ENCODE measurements around the gene IRS2. TPM values are rescaled to one million over a fixed set of nuclear protein-coding genes. Genes with fewer than 3 reads are reported as not detected.

Gene IRS2
- total RNA-seq, 1 experiment from 2014 or later: 5.9 TPM

GRCh38 chr13:109740721-109741120 lies 45.7 kb downstream of the IRS2 start:
- intact Hi-C loops (cut with micrococcal nuclease; ENCODE audit: unreplicated experiment): no loop called here

DNA sequence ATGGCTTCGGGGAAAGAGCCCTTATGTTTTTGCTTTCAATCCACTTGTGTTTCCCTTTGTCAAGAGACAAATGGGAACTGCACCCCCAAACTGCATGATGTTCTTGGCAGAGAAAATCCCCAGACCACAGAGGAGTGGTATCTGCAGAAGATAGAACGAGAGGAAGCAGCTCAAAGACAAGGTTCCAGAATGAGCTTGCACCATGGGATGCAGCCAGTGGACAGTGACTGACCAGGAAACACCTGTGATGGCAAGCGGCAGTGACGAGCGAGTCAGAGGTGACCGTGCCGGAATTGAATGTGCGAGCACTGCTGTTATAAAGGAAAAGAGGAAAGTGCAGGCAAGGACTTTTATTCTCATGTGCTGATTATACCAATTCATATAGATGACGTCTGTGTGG lies 46.3 kb downstream of the IRS2 start:
- no TSS peak for BruUV-seq (replicated peaks)
- no peak for TF ChIP-seq CTCF (IDR thresholded peaks at IDR 0.05)
- TF ChIP-seq SIN3A (IDR thresholded peaks at IDR 0.05; ENCODE audit: borderline replicate concordance, insufficient read depth, low read depth, low read length): no peak
- Histone ChIP-seq H3K27me3 (ENCODE audit: control insufficient read depth, insufficient read depth, low read length) (no peaks in the 10 kb centered on the region), H3K9me3 (ENCODE audit: control insufficient read depth, insufficient read depth, low read depth, low read length) (no peaks in the 10 kb centered on the region), H3K36me3 (ENCODE audit: control insufficient read depth, insufficient read depth, low read length) (no peaks in the 10 kb centered on the region), H3K4me1 (ENCODE audit: control insufficient read depth, insufficient read depth, low read length) (peaks cover 5% of the 10 kb centered on the region), H3K27ac (ENCODE audit: low read length) (no peak overlapping the region), H3K4me3 (ENCODE audit: low read depth in 2 of 2, low read length in 2 of 2) (no peak overlapping the region)
- ChIA-PET CTCF (no interaction called here), POLR2A (no interaction called here)
- ATAC-seq (no peak), DNase-seq (ENCODE audit: low read depth, low spot score) (no peak)
- intact Hi-C loops (cut with micrococcal nuclease; ENCODE audit: unreplicated experiment): no loop called here
- in situ Hi-C loops (cut with HindIII; ENCODE audit: low pct_unique_long_range_greater_than_20kb, low sequenced_read_pairs): no loop called here

More at GRCh38 chr13:109740721-109741120, 45.7 kb downstream of the IRS2 start:
- ChIA-PET CTCF (no interaction called here), POLR2A (no interaction called here)
- DNase-seq (ENCODE audit: low read depth, low spot score) (no peak), ATAC-seq (no peak)
- Histone ChIP-seq H3K27me3 (ENCODE audit: control insufficient read depth, insufficient read depth, low read length) (no peaks in the 10 kb centered on the region), H3K27ac (ENCODE audit: low read length) (no peak overlapping the region), H3K36me3 (ENCODE audit: control insufficient read depth, insufficient read depth, low read length) (no peaks in the 10 kb centered on the region), H3K9me3 (ENCODE audit: control insufficient read depth, insufficient read depth, low read depth, low read length) (no peaks in the 10 kb centered on the region), H3K4me3 (ENCODE audit: low read depth in 2 of 2, low read length in 2 of 2) (no peak overlapping the region), H3K4me1 (ENCODE audit: control insufficient read depth, insufficient read depth, low read length) (peaks cover 5% of the 10 kb centered on the region)
- TF ChIP-seq CTCF (IDR thresholded peaks at IDR 0.05) (no peak), SIN3A (IDR thresholded peaks at IDR 0.05; ENCODE audit: borderline replicate concordance, insufficient read depth, low read depth, low read length) (no peak), TCF7L2 (IDR thresholded peaks at IDR 0.05; ENCODE audit: low read depth, low read length) (no peak), POLR2AphosphoS5 (IDR thresholded peaks at IDR 0.05; ENCODE audit: low read depth, low read length) (no peak)
- TF ChIP-seq, protein P1, sequence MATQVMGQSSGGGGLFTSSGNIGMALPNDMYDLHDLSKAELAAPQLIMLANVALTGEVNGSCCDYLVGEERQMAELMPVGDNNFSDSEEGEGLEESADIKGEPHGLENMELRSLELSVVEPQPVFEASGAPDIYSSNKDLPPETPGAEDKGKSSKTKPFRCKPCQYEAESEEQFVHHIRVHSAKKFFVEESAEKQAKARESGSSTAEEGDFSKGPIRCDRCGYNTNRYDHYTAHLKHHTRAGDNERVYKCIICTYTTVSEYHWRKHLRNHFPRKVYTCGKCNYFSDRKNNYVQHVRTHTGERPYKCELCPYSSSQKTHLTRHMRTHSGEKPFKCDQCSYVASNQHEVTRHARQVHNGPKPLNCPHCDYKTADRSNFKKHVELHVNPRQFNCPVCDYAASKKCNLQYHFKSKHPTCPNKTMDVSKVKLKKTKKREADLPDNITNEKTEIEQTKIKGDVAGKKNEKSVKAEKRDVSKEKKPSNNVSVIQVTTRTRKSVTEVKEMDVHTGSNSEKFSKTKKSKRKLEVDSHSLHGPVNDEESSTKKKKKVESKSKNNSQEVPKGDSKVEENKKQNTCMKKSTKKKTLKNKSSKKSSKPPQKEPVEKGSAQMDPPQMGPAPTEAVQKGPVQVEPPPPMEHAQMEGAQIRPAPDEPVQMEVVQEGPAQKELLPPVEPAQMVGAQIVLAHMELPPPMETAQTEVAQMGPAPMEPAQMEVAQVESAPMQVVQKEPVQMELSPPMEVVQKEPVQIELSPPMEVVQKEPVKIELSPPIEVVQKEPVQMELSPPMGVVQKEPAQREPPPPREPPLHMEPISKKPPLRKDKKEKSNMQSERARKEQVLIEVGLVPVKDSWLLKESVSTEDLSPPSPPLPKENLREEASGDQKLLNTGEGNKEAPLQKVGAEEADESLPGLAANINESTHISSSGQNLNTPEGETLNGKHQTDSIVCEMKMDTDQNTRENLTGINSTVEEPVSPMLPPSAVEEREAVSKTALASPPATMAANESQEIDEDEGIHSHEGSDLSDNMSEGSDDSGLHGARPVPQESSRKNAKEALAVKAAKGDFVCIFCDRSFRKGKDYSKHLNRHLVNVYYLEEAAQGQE (IDR thresholded peaks at IDR 0.05; ENCODE audit: insufficient read depth in 1 of 2, low read depth in 2 of 2, low read length in 1 of 2): no peak
- in situ Hi-C loops (cut with HindIII; ENCODE audit: low pct_unique_long_range_greater_than_20kb, low sequenced_read_pairs): no loop called here
- BruUV-seq (replicated peaks): no TSS peak
